Breast epithelium (tissue), 4 donors: ENCODE results near the gene SWAP70. TPM values are rescaled to one million over a fixed set of nuclear protein-coding genes. Genes with fewer than 3 reads are reported as not detected.

Experiments used
- DNase-seq, 2 donors: peaks; one replicate each; pipeline ENCODE4 v3.0.0-alpha.2; 2019; ENCODE audit warnings: low spot score in 2 of 2
- H3K27ac ChIP-seq, 2 donors: fragments of 200-600 bp; sonication (generic) in 1 of 2; one replicate each; pipeline ENCODE4 v1.5.1; 2016 to 2019; ENCODE audit warnings: mild to moderate bottlenecking in 1 of 2
- H3K27me3 ChIP-seq, 2 donors: fragments of 200-600 bp; sonication (generic) in 1 of 2; one replicate each; pipeline versions ENCODE4 v1.5.1 to v1.6.0; 2017 to 2019; ENCODE audit warnings: control low read depth in 1 of 2, mild to moderate bottlenecking in 1 of 2
- H3K36me3 ChIP-seq: fragments of 200-600 bp; one replicate; pipeline ENCODE4 v1.5.1; 2019
- H3K4me1 ChIP-seq, 2 donors: fragments of 200-600 bp; sonication (generic); one replicate each; pipeline ENCODE4 v1.5.1; 2016 to 2019; ENCODE audit warnings: control low read depth in 1 of 2
- H3K4me3 ChIP-seq, 3 donors: fragments of 200-600 bp; sonication (generic); 1 replicate in 2 of 3; 2 replicates in 1 of 3; pipeline ENCODE4 v1.5.1; 2016 to 2019; ENCODE audit warnings: mild to moderate bottlenecking in 3 of 3, moderate library complexity in 2 of 3
- H3K9me3 ChIP-seq, 2 donors: fragments of 200-600 bp; sonication (generic) in 1 of 2; one replicate each; pipeline ENCODE4 v1.5.1; 2016 to 2019; ENCODE audit warnings: control low read depth in 1 of 2
- CTCF ChIP-seq, 3 donors: fragments of 450-650 bp; IDR thresholded peaks; one replicate each; pipeline ENCODE4 v1.5.1; 2016 to 2017; ENCODE audit warnings: antibody characterized with exemption in 3 of 3, mild to moderate bottlenecking in 3 of 3, moderate library complexity in 3 of 3
- POLR2A ChIP-seq: fragments of 450-650 bp; IDR thresholded peaks from one replicate; pipeline ENCODE4 v1.6.1; 2016; ENCODE audit warnings: antibody characterized with exemption, mild to moderate bottlenecking, moderate library complexity
- POLR2AphosphoS5 ChIP-seq, 3 donors: sonication (generic); formaldehyde crosslinking; IDR thresholded peaks; one replicate each; pipeline ENCODE4 v1.6.1; 2017; ENCODE audit warnings: antibody characterized with exemption in 3 of 3
- intact Hi-C: fragments of 100-400 bp; cut with DNase I; formaldehyde crosslinking; loops from one replicate; pipeline ENCODE4 v1.15.1; 2023; ENCODE audit warnings: low total_unique reads
- total RNA-seq, 3 donors: library from RNA; depleted of rRNA; stranded (reverse); fragments of >200 nt; gene quantifications; one replicate each; pipeline ENCODE4 v1.1.0, GENCODE V29; 2016

Gene SWAP70
- total RNA-seq: 10 to 100 TPM; 36.8 to 64.5 (median 60.6) TPM

- TF ChIP-seq CTCF (IDR thresholded peaks at IDR 0.05) (peak; percentile 54 to 74 (median 67)), POLR2A (peak; percentile 22), POLR2AphosphoS5 (IDR thresholded peaks at IDR 0.05) (peak; percentile 47 to 93 (median 80))
- intact Hi-C loops: no loop called here
- H3K4me1 ChIP-seq: no peaks in the 10 kb centered on the region
- H3K9me3 ChIP-seq: peaks cover 0 to 5% of the 10 kb centered on the region in 2 donors
- peak within 1 kb of the TSS; percentile 93 to 98 (median 96) for H3K4me3 ChIP-seq
- H3K36me3 ChIP-seq: no peaks in the 10 kb centered on the region
- peak; percentile 91 to 92 for DNase-seq
- no peaks in the 10 kb centered on the region for H3K27me3 ChIP-seq
- peak within 1 kb of the TSS; percentile 99 for H3K27ac ChIP-seq
These were observed at the start of gene SWAP70 for GRCh38 chr11:9663699-9664275. Gene SWAP70 (plus strand): TSS chr11:9664077. CDS start chr11:9664180, 103 bp downstream.

- Histone ChIP-seq H3K4me3 (no peak overlapping the region), H3K27ac (peak overlapping the region; percentile 98 to 99), H3K9me3 (no peaks in the 10 kb centered on the region), H3K4me1 (peaks cover 4 to 5% of the 10 kb centered on the region in 2 donors), H3K36me3 (no peaks in the 10 kb centered on the region), H3K27me3 (no peaks in the 10 kb centered on the region)
- DNase-seq: no peak
- TF ChIP-seq POLR2A: no peak
- no peak for TF ChIP-seq CTCF (IDR thresholded peaks at IDR 0.05)
- TF ChIP-seq POLR2AphosphoS5 (IDR thresholded peaks at IDR 0.05): no peak
- intact Hi-C loops: no loop called here
These were observed 48.8 kb upstream of the SWAP70 start for GRCh38 chr11:9615031-9615451.

GRCh38 chr11:9616042-9616675 is 47.7 kb upstream of the SWAP70 start:
- DNase-seq: no peak
- TF ChIP-seq POLR2A (no peak), CTCF (IDR thresholded peaks at IDR 0.05) (no peak), POLR2AphosphoS5 (IDR thresholded peaks at IDR 0.05) (no peak)
- Histone ChIP-seq H3K27ac (no peak overlapping the region), H3K9me3 (no peaks in the 10 kb centered on the region), H3K4me3 (no peak overlapping the region), H3K27me3 (no peaks in the 10 kb centered on the region), H3K4me1 (peaks cover 4 to 5% of the 10 kb centered on the region in 2 donors), H3K36me3 (no peaks in the 10 kb centered on the region)
- intact Hi-C loops: no loop called here

- H3K4me3 ChIP-seq: no peak overlapping the region
- H3K27me3 ChIP-seq: no peaks in the 10 kb centered on the region
- intact Hi-C loops: no loop called here
- H3K4me1 ChIP-seq: peaks cover 4 to 5% of the 10 kb centered on the region in 2 donors
- no peaks in the 10 kb centered on the region for H3K36me3 ChIP-seq
- no peak for DNase-seq
- TF ChIP-seq CTCF (IDR thresholded peaks at IDR 0.05) (no peak), POLR2AphosphoS5 (IDR thresholded peaks at IDR 0.05) (no peak)
- H3K27ac ChIP-seq: no peak overlapping the region
- H3K9me3 ChIP-seq: no peaks in the 10 kb centered on the region
These were observed 47.0 kb upstream of the SWAP70 start for GRCh38 chr11:9616858-9617257.

GRCh38 chr11:9617940-9618339 is 45.9 kb upstream of the SWAP70 start:
- DNase-seq: no peak
- peaks cover 0 to 4% of the 10 kb centered on the region in 2 donors for H3K4me1 ChIP-seq
- H3K27me3 ChIP-seq: no peaks in the 10 kb centered on the region
- no peak overlapping the region for H3K27ac ChIP-seq
- intact Hi-C loops: no loop called here
- H3K36me3 ChIP-seq: no peaks in the 10 kb centered on the region
- no peak for TF ChIP-seq POLR2AphosphoS5 (IDR thresholded peaks at IDR 0.05)
- no peak for TF ChIP-seq POLR2A
- TF ChIP-seq CTCF (IDR thresholded peaks at IDR 0.05): no peak
- no peaks in the 10 kb centered on the region for H3K9me3 ChIP-seq
- no peak overlapping the region for H3K4me3 ChIP-seq
